Liver (tissue), 9 donors: Measurements from ENCODE around the gene CHIC2. TPM values are rescaled to one million over a fixed set of nuclear protein-coding genes. Genes with fewer than 3 reads are reported as not detected.

ENCODE experiments used
- DNase-seq: peaks from one replicate; pipeline ENCODE4 v3.0.0-alpha.2; 2017; ENCODE audit warnings: low spot score
- H3K27ac ChIP-seq, 2 donors: one replicate each; pipeline ENCODE4 v1.7.0; 2013; ENCODE audit warnings: inconsistent platforms in 2 of 2, low read length in 2 of 2, control low read depth in 1 of 2, low read depth in 1 of 2, mild to moderate bottlenecking in 1 of 2
- H3K27me3 ChIP-seq, 4 donors: one replicate each; pipeline versions ENCODE4 v1.6.1 to v1.7.0; 2013; ENCODE audit warnings: low read length in 3 of 4, inconsistent platforms in 1 of 4, mild to moderate bottlenecking in 1 of 4, moderate library complexity in 1 of 4; ENCODE audit not compliant: control insufficient read depth in 4 of 4, insufficient read depth in 4 of 4
- H3K36me3 ChIP-seq, 4 donors: one replicate each; pipeline versions ENCODE4 v1.6.1 to v1.7.0; 2013; ENCODE audit warnings: low read length in 3 of 4, mild to moderate bottlenecking in 3 of 4, low read depth in 1 of 4, moderate library complexity in 1 of 4; ENCODE audit not compliant: control insufficient read depth in 4 of 4, insufficient read depth in 3 of 4
- H3K4me1 ChIP-seq, 4 donors: one replicate each; pipeline versions ENCODE4 v1.6.1 to v1.7.0; 2013; ENCODE audit warnings: low read length in 3 of 4, mild to moderate bottlenecking in 3 of 4, moderate library complexity in 1 of 4; ENCODE audit not compliant: control insufficient read depth in 4 of 4, insufficient read depth in 4 of 4
- H3K4me3 ChIP-seq, 3 donors: one replicate each; pipeline versions ENCODE4 v1.6.1 to v1.7.0; 2013; ENCODE audit warnings: low read length in 3 of 3, control low read depth in 1 of 3, low read depth in 1 of 3, mild to moderate bottlenecking in 1 of 3
- H3K9ac ChIP-seq, 2 donors: one replicate each; pipeline ENCODE4 v1.7.0; 2013; ENCODE audit warnings: low read length in 2 of 2, mild to moderate bottlenecking in 2 of 2, moderate library complexity in 2 of 2, control low read depth in 1 of 2, low read depth in 1 of 2
- H3K9me3 ChIP-seq, 4 donors: one replicate each; pipeline versions ENCODE4 v1.6.1 to v1.7.0; 2013; ENCODE audit warnings: low read length in 3 of 4; ENCODE audit not compliant: control insufficient read depth in 4 of 4
- EGR1 ChIP-seq, 2 donors: IDR thresholded peaks; 2 replicates each; pipeline ENCODE4 v1.6.1; 2016 to 2018; ENCODE audit warnings: antibody characterized with exemption in 2 of 2, low read depth in 2 of 2
- FOXA1 ChIP-seq: IDR thresholded peaks from 2 replicates; pipeline ENCODE4 v1.6.1; 2016; ENCODE audit warnings: antibody characterized with exemption
- FOXA2 ChIP-seq: IDR thresholded peaks from 2 replicates; pipeline ENCODE4 v1.6.1; 2016; ENCODE audit warnings: antibody characterized with exemption
- GABPA ChIP-seq, 2 donors: IDR thresholded peaks in 1 of 2; conservative IDR thresholded peaks in 1 of 2; 2 replicates each; pipeline ENCODE4 v1.6.1; 2016; ENCODE audit warnings: antibody characterized with exemption in 2 of 2, mild to moderate bottlenecking in 1 of 2, moderate library complexity in 1 of 2
- HNF4A ChIP-seq, 2 donors: conservative IDR thresholded peaks; 2 replicates each; pipeline ENCODE4 v1.6.1; 2016; ENCODE audit warnings: antibody characterized with exemption in 2 of 2, mild to moderate bottlenecking in 2 of 2
- HNF4G ChIP-seq: IDR thresholded peaks from 2 replicates; pipeline ENCODE4 v1.6.1; 2016; ENCODE audit warnings: antibody characterized with exemption
- JUND ChIP-seq, 2 donors: IDR thresholded peaks; 2 replicates each; pipeline ENCODE4 v1.6.1; 2016; ENCODE audit warnings: antibody characterized with exemption in 2 of 2
- NR2F2 ChIP-seq: IDR thresholded peaks from 2 replicates; pipeline ENCODE4 v1.6.1; 2016; ENCODE audit warnings: antibody characterized with exemption
- RAD21 ChIP-seq, 2 donors: IDR thresholded peaks; 2 replicates each; pipeline ENCODE4 v1.6.1; 2016; ENCODE audit warnings: antibody characterized with exemption in 2 of 2, mild to moderate bottlenecking in 2 of 2
- RXRA ChIP-seq, 2 donors: IDR thresholded peaks; 2 replicates each; pipeline ENCODE4 v1.6.1; 2017 to 2018; ENCODE audit warnings: antibody characterized with exemption in 2 of 2, mild to moderate bottlenecking in 1 of 2
- SP1 ChIP-seq: IDR thresholded peaks from 2 replicates; pipeline ENCODE4 v1.6.1; 2018; ENCODE audit warnings: antibody characterized with exemption, mild to moderate bottlenecking
- TAF1 ChIP-seq: conservative IDR thresholded peaks from 2 replicates; pipeline ENCODE4 v1.6.1; 2016; ENCODE audit warnings: antibody characterized with exemption, mild to moderate bottlenecking
- YY1 ChIP-seq: IDR thresholded peaks from 2 replicates; pipeline ENCODE4 v1.6.1; 2016; ENCODE audit warnings: antibody characterized with exemption, mild to moderate bottlenecking
- WGBS: extraction: QIAGEN DNeasy Blood & Tissue Kit; methylation state at CpG from one replicate; pipeline ENCODE4 v1.1.7; 2013; 5-methylcytosine and 5-hydroxymethylcytosine counted together
- polyA plus RNA-seq, 2 donors: library from polyadenylated mRNA; stranded (reverse) in 1 of 2; unstranded in 1 of 2; fragments of 200-250 nt in 1 of 2; fragments of >200 nt in 1 of 2; fragmentation: Nextera tagmentation in 1 of 2; extraction: Ambion mirVana in 1 of 2; gene quantifications; one replicate each; pipeline versions ENCODE4 v1.2.1 to v1.2.3, GENCODE V29; 2013 to 2015
- total RNA-seq, 2 donors: library from RNA; depleted of rRNA; stranded (reverse); fragments of >200 nt; gene quantifications; one replicate each; pipeline ENCODE4 v1.2.3, GENCODE V29; 2014
- TF ChIP-seq, protein P1 (sequence below): IDR thresholded peaks from 2 replicates; pipeline ENCODE4 v1.6.1; 2016; ENCODE audit warnings: antibody characterized with exemption
- TF ChIP-seq, protein P2 (sequence below): IDR thresholded peaks from 2 replicates; pipeline ENCODE4 v1.6.1; 2016; ENCODE audit warnings: antibody characterized with exemption
- TF ChIP-seq, protein P3 (sequence below): IDR thresholded peaks from 2 replicates; pipeline ENCODE4 v1.6.1; 2016; ENCODE audit warnings: antibody characterized with exemption
- TF ChIP-seq, protein P4 (sequence below): fragments of 150-350 bp; IDR thresholded peaks from 2 replicates; pipeline ENCODE4 v1.5.1; 2017; ENCODE audit warnings: improper control_type of control experiment, low read depth, low read length; ENCODE audit not compliant: missing input control
- TF ChIP-seq, protein P5 (sequence below): IDR thresholded peaks from 2 replicates; pipeline ENCODE4 v1.6.1; 2016; ENCODE audit warnings: antibody characterized with exemption, mild to moderate bottlenecking
- donor health status: healthy.
- donor health status: healthy.
- donor health status: healthy.
- donor health status: healthy.
- donor health status: healthy.

CHIC2 gene
- total and polyA plus RNA-seq, 4 donors: 9.3 to 26.2 (median 18.4) TPM

DNA sequence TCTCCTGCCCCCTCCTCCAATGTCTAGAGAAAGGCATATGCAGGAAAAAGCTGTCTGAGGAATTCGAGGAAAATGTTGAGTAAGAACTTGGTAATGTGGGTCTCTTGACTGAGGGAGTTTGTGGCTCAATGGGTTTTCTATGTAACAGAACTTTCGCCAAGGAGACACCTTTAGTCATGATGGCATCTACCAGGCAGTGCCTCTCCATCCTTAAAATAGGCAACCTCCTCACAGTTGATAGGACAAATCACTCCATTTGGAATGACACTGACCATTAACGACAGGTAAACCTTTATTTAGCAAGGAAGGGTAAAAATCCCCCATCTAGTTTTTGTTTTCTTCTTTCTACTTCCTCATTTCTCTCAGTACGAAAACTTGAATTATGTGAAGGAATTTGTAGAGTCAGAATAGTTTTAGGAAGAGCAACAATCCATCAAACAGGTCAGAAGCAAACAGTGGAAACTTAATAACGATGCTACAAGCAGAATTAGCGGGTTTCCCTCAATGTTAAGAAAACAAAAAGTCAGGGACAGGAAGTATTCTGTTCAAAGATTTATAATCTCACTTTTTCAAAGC, 38.2 kb upstream of the CHIC2 start:
- H3K36me3 ChIP-seq: no peaks in the 10 kb centered on the region
- DNase-seq: no peak
- H3K4me1 ChIP-seq: peaks cover 13 to 42% (median 32%) of the 10 kb centered on the region in 4 donors
- no peak overlapping the region for H3K27ac ChIP-seq
- peaks cover 2 to 21% (median 9%) of the 10 kb centered on the region in 4 donors for H3K27me3 ChIP-seq
- TF ChIP-seq TAF1: no peak
- TF ChIP-seq FOXA1: no peak
- TF ChIP-seq, protein P1, sequence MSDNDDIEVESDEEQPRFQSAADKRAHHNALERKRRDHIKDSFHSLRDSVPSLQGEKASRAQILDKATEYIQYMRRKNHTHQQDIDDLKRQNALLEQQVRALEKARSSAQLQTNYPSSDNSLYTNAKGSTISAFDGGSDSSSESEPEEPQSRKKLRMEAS: no peak
- no peak for TF ChIP-seq RXRA (IDR thresholded peaks at IDR 0.05)
- TF ChIP-seq, protein P2, sequence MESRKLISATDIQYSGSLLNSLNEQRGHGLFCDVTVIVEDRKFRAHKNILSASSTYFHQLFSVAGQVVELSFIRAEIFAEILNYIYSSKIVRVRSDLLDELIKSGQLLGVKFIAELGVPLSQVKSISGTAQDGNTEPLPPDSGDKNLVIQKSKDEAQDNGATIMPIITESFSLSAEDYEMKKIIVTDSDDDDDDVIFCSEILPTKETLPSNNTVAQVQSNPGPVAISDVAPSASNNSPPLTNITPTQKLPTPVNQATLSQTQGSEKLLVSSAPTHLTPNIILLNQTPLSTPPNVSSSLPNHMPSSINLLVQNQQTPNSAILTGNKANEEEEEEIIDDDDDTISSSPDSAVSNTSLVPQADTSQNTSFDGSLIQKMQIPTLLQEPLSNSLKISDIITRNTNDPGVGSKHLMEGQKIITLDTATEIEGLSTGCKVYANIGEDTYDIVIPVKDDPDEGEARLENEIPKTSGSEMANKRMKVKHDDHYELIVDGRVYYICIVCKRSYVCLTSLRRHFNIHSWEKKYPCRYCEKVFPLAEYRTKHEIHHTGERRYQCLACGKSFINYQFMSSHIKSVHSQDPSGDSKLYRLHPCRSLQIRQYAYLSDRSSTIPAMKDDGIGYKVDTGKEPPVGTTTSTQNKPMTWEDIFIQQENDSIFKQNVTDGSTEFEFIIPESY: no peak
- TF ChIP-seq NR2F2: no peak
- no peak for TF ChIP-seq JUND (IDR thresholded peaks at IDR 0.05)
- TF ChIP-seq, protein P3, sequence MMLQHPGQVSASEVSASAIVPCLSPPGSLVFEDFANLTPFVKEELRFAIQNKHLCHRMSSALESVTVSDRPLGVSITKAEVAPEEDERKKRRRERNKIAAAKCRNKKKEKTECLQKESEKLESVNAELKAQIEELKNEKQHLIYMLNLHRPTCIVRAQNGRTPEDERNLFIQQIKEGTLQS: no peak
- no peak for TF ChIP-seq EGR1 (IDR thresholded peaks at IDR 0.05; ENCODE audit: low read depth in 2 of 2)
- TF ChIP-seq SP1: no peak
- TF ChIP-seq HNF4G: no peak
- no peak for TF ChIP-seq HNF4A (conservative IDR thresholded peaks at IDR 0.05)
- TF ChIP-seq, protein P4, sequence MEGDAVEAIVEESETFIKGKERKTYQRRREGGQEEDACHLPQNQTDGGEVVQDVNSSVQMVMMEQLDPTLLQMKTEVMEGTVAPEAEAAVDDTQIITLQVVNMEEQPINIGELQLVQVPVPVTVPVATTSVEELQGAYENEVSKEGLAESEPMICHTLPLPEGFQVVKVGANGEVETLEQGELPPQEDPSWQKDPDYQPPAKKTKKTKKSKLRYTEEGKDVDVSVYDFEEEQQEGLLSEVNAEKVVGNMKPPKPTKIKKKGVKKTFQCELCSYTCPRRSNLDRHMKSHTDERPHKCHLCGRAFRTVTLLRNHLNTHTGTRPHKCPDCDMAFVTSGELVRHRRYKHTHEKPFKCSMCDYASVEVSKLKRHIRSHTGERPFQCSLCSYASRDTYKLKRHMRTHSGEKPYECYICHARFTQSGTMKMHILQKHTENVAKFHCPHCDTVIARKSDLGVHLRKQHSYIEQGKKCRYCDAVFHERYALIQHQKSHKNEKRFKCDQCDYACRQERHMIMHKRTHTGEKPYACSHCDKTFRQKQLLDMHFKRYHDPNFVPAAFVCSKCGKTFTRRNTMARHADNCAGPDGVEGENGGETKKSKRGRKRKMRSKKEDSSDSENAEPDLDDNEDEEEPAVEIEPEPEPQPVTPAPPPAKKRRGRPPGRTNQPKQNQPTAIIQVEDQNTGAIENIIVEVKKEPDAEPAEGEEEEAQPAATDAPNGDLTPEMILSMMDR: no peak
- TF ChIP-seq GABPA (IDR thresholded peaks at IDR 0.05 in 1 of 2, conservative IDR thresholded peaks at IDR 0.05 in 1 of 2): no peak
- TF ChIP-seq, protein P5, sequence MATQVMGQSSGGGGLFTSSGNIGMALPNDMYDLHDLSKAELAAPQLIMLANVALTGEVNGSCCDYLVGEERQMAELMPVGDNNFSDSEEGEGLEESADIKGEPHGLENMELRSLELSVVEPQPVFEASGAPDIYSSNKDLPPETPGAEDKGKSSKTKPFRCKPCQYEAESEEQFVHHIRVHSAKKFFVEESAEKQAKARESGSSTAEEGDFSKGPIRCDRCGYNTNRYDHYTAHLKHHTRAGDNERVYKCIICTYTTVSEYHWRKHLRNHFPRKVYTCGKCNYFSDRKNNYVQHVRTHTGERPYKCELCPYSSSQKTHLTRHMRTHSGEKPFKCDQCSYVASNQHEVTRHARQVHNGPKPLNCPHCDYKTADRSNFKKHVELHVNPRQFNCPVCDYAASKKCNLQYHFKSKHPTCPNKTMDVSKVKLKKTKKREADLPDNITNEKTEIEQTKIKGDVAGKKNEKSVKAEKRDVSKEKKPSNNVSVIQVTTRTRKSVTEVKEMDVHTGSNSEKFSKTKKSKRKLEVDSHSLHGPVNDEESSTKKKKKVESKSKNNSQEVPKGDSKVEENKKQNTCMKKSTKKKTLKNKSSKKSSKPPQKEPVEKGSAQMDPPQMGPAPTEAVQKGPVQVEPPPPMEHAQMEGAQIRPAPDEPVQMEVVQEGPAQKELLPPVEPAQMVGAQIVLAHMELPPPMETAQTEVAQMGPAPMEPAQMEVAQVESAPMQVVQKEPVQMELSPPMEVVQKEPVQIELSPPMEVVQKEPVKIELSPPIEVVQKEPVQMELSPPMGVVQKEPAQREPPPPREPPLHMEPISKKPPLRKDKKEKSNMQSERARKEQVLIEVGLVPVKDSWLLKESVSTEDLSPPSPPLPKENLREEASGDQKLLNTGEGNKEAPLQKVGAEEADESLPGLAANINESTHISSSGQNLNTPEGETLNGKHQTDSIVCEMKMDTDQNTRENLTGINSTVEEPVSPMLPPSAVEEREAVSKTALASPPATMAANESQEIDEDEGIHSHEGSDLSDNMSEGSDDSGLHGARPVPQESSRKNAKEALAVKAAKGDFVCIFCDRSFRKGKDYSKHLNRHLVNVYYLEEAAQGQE: no peak
- no peak for TF ChIP-seq RAD21 (IDR thresholded peaks at IDR 0.05)
- no peak for TF ChIP-seq YY1
- TF ChIP-seq FOXA2: no peak
- H3K4me3 ChIP-seq: no peak overlapping the region
- H3K9ac ChIP-seq: no peak overlapping the region
- H3K9me3 ChIP-seq: no peaks in the 10 kb centered on the region
- WGBS: 38% methylated on average over 6 of the region's 6 CpGs
